Mammary epithelial cell (primary cell): ENCODE results near the gene ABCD1.

Experiments
- EZH2 ChIP-seq: IDR thresholded peaks from 2 replicates; pipeline ENCODE4 v1.6.1; 2012; ENCODE audit warnings: low read length, inconsistent platforms, borderline replicate concordance
- TF ChIP-seq, protein P1 (sequence below), 2 donors: IDR thresholded peaks in 1 of 2; conservative IDR thresholded peaks in 1 of 2; 2 replicates each; pipeline ENCODE4 v1.5.1; 2011 to 2012; ENCODE audit warnings: inconsistent platforms in 2 of 2, low read length in 2 of 2, mild to moderate bottlenecking in 2 of 2, control low read depth in 1 of 2, low read depth in 1 of 2; ENCODE audit not compliant: insufficient read depth in 1 of 2; ENCODE audit errors: extremely low read depth in 1 of 2

DNA sequence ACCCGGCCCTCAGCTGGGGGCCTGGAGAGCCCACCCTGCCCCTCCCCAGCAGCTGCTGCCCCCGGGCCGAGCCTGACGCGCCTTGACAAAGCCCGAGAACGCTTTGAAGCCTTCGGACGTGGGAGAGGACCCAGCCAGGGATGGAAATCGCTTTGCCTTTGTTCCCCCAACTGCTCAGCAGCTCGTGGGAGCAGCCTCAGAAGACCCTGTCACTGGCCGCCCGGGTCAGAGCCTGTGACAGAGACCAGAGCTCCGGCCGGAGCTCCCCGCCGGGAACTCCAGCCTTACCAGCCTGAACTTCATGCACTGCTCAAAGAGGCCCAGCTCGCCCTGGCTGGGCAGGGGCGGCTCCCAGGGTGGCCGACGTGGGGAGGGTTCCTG, 39.5 kb upstream of the ABCD1 start:
- TF ChIP-seq, protein P1, sequence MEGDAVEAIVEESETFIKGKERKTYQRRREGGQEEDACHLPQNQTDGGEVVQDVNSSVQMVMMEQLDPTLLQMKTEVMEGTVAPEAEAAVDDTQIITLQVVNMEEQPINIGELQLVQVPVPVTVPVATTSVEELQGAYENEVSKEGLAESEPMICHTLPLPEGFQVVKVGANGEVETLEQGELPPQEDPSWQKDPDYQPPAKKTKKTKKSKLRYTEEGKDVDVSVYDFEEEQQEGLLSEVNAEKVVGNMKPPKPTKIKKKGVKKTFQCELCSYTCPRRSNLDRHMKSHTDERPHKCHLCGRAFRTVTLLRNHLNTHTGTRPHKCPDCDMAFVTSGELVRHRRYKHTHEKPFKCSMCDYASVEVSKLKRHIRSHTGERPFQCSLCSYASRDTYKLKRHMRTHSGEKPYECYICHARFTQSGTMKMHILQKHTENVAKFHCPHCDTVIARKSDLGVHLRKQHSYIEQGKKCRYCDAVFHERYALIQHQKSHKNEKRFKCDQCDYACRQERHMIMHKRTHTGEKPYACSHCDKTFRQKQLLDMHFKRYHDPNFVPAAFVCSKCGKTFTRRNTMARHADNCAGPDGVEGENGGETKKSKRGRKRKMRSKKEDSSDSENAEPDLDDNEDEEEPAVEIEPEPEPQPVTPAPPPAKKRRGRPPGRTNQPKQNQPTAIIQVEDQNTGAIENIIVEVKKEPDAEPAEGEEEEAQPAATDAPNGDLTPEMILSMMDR (conservative IDR thresholded peaks at IDR 0.05 in 1 of 2, IDR thresholded peaks at IDR 0.05 in 1 of 2; ENCODE audit: extremely low read depth in 1 of 2, insufficient read depth in 1 of 2, low read depth in 1 of 2, low read length in 2 of 2), result no peak
- no peak for TF ChIP-seq EZH2
